ENCODE data around the gene CILP.
"Not testable (repeated sequence)": the region's sequence is repeated elsewhere in the genome, so short reads cannot be mapped to it uniquely, and the experiment has no call there.

The CILP gene

GRCh38 chr15:65210770-65211481 is at the start of gene CILP:
Gene CILP (minus strand): TSS chr15:65211473. CDS start chr15:65209755, 1,718 bp downstream.
- no peak for DNase-seq

- DNase-seq = no peak
Observed at GRCh38 chr15:65260968-65261367, 49.7 kb upstream of the CILP start.

GRCh38 chr15:65259367-65259797 is 48.1 kb upstream of the CILP start:
- DNase-seq = no peak

GRCh38 chr15:65258375-65259262 is 47.3 kb upstream of the CILP start:
- DNase-seq = no peak

- DNase-seq = no peak
Observed at GRCh38 chr15:65255486-65256140, 44.3 kb upstream of the CILP start.

GRCh38 chr15:65254758-65255157 is 43.5 kb upstream of the CILP start:
- DNase-seq = no peak

GRCh38 chr15:65254356-65254755 is 43.1 kb upstream of the CILP start:
- peak; percentile 54 for DNase-seq

- no peak for DNase-seq
Observed at GRCh38 chr15:65249641-65250040, 38.4 kb upstream of the CILP start.

GRCh38 chr15:65248511-65249255 is 37.4 kb upstream of the CILP start:
- DNase-seq = no peak

- no peak for DNase-seq
Observed at GRCh38 chr15:65246939-65247338, 35.7 kb upstream of the CILP start.

- no peak for DNase-seq
Observed at GRCh38 chr15:65246026-65246714, 34.9 kb upstream of the CILP start.

GRCh38 chr15:65245096-65245856 is 34.0 kb upstream of the CILP start:
- DNase-seq = no peak

GRCh38 chr15:65244638-65245037 is 33.4 kb upstream of the CILP start:
- DNase-seq = no peak

GRCh38 chr15:65236443-65236842 is 25.2 kb upstream of the CILP start:
- not testable (repeated sequence) for DNase-seq

- no peak for DNase-seq
Observed at GRCh38 chr15:65233696-65234095, 22.4 kb upstream of the CILP start.

- DNase-seq = no peak
Observed at GRCh38 chr15:65232520-65232919, 21.2 kb upstream of the CILP start.

GRCh38 chr15:65231306-65231705 is 20.0 kb upstream of the CILP start:
- DNase-seq = no peak

- DNase-seq = not testable (repeated sequence)
Observed at GRCh38 chr15:65226901-65227300, 15.6 kb upstream of the CILP start.

GRCh38 chr15:65226221-65226620 is 14.9 kb upstream of the CILP start:
- DNase-seq = no peak

GRCh38 chr15:65223996-65224395 is 12.7 kb upstream of the CILP start:
- no peak for DNase-seq

- DNase-seq = no peak
Observed at GRCh38 chr15:65222891-65223290, 11.6 kb upstream of the CILP start.

Data from NCI-H748 treated with DMSO at 0.1 percent for 48 hours (cell line).